SK-N-MC (cell line): ENCODE data around the gene TRIM36.

Source experiments
- DNase-seq: peaks from one replicate; pipeline ENCODE4 v3.0.0-alpha.2; 2011; ENCODE audit warnings: low read depth, low spot score
- H3K27ac ChIP-seq: fragments of 200-600 bp; sonication (generic); 2 replicates; pipeline ENCODE4 v1.5.1; 2016; ENCODE audit warnings: mixed run types
- H3K36me3 ChIP-seq: fragments of 200-600 bp; sonication (generic); 2 replicates; pipeline ENCODE4 v1.6.1; 2017; ENCODE audit warnings: antibody characterized with exemption, low read length, mixed read lengths; ENCODE audit not compliant: insufficient read depth
- H3K4me3 ChIP-seq: fragments of 200-600 bp; sonication (generic); 2 replicates; pipeline ENCODE4 v1.5.1; 2016
- H3K9ac ChIP-seq: fragments of 200-600 bp; sonication (generic); 2 replicates; pipeline ENCODE4 v1.8.0; 2017; ENCODE audit warnings: mixed run types, mixed read lengths; ENCODE audit not compliant: insufficient read length
- H3K9me3 ChIP-seq: fragments of 200-600 bp; sonication (generic); 2 replicates; pipeline ENCODE4 v1.6.1; 2017; ENCODE audit warnings: low read depth, mild to moderate bottlenecking, antibody characterized with exemption, low read length, moderate library complexity, mixed read lengths
- EZH2 ChIP-seq: fragments of 200-600 bp; sonication (generic); IDR thresholded peaks from one replicate; pipeline ENCODE4 v1.6.1; 2017; ENCODE audit warnings: antibody characterized with exemption
- FOXP2 ChIP-seq: optimal IDR thresholded peaks from 2 replicates; pipeline ENCODE3; 2011; ENCODE audit warnings: mild to moderate bottlenecking, moderate library complexity; ENCODE audit not compliant: insufficient read depth; ENCODE audit errors: extremely low read length, control extremely low read depth
- POLR2AphosphoS5 ChIP-seq: IDR thresholded peaks from 2 replicates; pipeline ENCODE4 v1.6.1; 2012; ENCODE audit warnings: mild to moderate bottlenecking, low read depth, low read length, borderline replicate concordance

TRIM36 gene

DNA sequence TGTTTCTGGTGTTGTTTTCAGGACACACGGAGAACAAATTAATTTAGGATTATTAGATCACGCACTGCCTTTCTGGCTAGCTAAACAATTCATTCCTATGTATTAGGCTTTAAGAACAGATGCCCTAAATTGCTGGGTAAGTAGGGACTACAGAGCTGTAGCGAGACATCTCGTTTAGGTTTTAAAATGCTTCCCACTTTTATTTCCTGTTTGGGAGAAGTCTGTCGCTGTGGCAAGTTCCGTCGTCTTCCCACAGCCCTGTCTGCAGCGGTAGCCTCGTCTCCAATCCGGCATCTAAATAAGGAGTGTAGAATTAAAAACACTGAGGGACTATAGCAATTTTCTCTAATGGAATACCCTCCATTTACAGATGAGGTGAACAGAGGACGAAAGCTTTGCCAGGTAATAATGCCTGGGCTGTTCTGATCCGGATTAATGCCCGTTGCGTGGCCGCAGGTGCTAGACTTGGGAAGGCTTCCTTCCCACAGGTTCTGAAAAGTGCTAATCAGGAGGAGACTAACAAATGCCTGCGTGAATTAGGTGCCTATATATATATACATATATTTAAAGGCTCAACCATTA lies 1.3 kb upstream of the TRIM36 start:
- Histone ChIP-seq H3K9me3 (no peaks in the 10 kb centered on the region), H3K27ac (no peak overlapping the region; the same call in 1 of the 2 replicates), H3K9ac (peak overlapping the region; percentile 74), H3K4me3 (peak overlapping the region; percentile 98), H3K36me3 (no peaks in the 10 kb centered on the region)
- TF ChIP-seq FOXP2 (no peak), POLR2AphosphoS5 (no peak), EZH2 (no peak)
- peak; percentile 39 for DNase-seq

GRCh38 chr5:115170134-115170928 lies 623 bp upstream of the TRIM36 start:
- H3K9me3 ChIP-seq, result no peaks in the 10 kb centered on the region
- H3K4me3 ChIP-seq, result peak overlapping the region; percentile 98
- no peaks in the 10 kb centered on the region for H3K36me3 ChIP-seq
- TF ChIP-seq FOXP2 (no peak), EZH2 (no peak)
- no peak overlapping the region for H3K27ac ChIP-seq
- peak overlapping the region; percentile 74 for H3K9ac ChIP-seq
- no peak for DNase-seq

- Histone ChIP-seq H3K9ac (peak overlapping the region; percentile 84), H3K36me3 (peaks cover 3% of the 10 kb centered on the region; the same call in 1 of the 2 replicates), H3K27ac (no peak overlapping the region), H3K4me3 (peak overlapping the region; percentile 98), H3K9me3 (no peaks in the 10 kb centered on the region)
- no peak for DNase-seq
- TF ChIP-seq EZH2 (no peak), FOXP2 (no peak), POLR2AphosphoS5 (no peak)
Measured at GRCh38 chr5:115168829-115169486, 750 bp downstream of the TRIM36 start.

DNA sequence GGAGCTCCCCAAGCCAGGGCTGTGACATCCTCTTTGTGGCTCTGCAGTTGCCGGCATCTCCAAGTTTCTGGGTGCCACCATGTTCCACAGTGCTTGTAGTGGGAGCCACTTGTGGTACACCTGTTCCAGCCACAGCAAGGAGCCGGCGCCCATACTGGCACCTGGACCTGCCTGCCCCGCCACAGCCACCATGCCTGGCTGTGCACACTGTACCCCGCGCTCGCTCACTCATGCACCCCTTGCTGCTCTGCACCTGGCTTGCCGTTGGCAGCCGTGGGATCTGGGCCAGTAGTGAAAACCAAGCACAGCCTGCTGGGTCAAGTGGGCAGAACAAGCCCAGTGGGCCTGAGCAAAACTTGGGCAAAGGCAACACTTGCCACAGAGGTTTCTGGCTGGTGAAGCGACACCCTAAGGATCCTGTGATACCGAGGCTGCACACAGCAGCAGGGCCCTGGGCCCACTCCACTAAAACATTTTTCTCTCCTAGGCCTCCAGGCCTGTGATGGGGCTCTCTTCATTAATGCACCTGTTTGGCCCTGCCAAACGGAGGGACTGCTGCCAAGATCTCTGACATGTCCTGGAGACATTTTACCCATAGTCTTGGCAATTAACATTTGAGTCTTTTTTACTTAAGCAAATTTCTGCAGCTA lies 2.8 kb downstream of the TRIM36 start:
- H3K9me3 ChIP-seq, result no peaks in the 10 kb centered on the region
- H3K9ac ChIP-seq, result no peak overlapping the region
- H3K36me3 ChIP-seq, result peaks cover 7% of the 10 kb centered on the region; the same call in 1 of the 2 replicates
- no peak overlapping the region for H3K27ac ChIP-seq
- DNase-seq, result no peak
- H3K4me3 ChIP-seq, result no peak overlapping the region
- no peak for TF ChIP-seq EZH2
- TF ChIP-seq POLR2AphosphoS5, result no peak
- no peak for TF ChIP-seq FOXP2

GRCh38 chr5:115165790-115166189 lies 3.9 kb downstream of the TRIM36 start:
- Histone ChIP-seq H3K9ac (no peak overlapping the region), H3K9me3 (no peaks in the 10 kb centered on the region), H3K36me3 (peaks cover 7% of the 10 kb centered on the region; the same call in 1 of the 2 replicates), H3K4me3 (no peak overlapping the region), H3K27ac (no peak overlapping the region)
- TF ChIP-seq EZH2 (no peak), POLR2AphosphoS5 (no peak), FOXP2 (no peak)
- DNase-seq, result no peak

DNA sequence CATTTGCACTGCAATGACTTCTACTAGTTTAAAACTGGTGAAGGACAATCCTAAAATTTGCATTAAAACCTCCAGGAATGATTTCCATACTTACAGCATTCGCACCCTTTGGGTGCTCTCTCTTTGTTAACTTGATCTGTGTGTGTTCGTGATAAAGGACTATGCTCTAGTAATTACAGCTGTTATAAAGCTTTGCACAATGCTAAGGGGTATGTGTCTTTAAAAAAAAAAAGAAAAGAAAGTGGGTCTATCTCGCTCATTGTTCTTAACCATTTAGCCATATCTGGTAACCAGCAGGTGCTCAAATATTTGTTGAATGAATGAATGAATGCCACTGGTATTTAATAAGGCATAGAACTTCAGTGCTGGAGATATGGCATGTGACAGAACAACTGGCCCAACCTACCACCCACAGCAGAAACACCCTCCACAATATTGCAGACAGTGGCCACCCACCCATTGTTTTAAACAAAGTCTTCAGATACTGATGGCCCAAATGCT lies 8.7 kb downstream of the TRIM36 start:
- no peak overlapping the region for H3K9ac ChIP-seq
- no peak for TF ChIP-seq POLR2AphosphoS5
- TF ChIP-seq FOXP2, result no peak
- no peak for TF ChIP-seq EZH2
- no peaks in the 10 kb centered on the region for H3K9me3 ChIP-seq
- no peak for DNase-seq
- no peak overlapping the region for H3K4me3 ChIP-seq
- peaks cover 7% of the 10 kb centered on the region; the same call in 1 of the 2 replicates for H3K36me3 ChIP-seq
- H3K27ac ChIP-seq, result no peak overlapping the region

DNA sequence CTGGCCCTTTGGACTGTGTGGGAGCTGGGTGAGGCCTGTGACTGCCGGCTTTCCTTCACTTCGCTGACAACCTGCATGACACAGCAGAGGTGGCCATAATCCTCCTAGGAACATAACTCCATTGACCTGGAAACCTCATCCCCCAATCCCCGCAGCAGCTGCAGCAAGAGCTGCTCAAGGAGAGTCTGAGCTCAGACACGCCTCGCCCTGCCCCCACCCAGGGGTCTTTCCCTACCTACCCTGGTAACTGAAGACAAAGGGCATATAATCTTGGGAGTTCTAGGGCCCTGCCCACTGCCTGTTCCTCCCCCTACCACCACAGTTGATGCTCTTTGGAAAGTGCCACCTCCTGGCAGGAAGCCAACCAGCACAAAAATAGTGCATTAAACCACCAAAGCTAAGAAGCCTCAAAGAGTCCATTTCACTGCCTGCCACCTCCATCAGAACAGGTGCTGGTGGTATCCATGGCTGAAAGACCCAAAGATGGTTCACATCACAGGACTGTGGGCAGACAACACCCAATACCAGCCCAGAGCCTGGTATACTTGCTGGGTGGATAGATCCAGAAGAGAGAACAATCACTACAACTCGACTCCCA lies 18.4 kb downstream of the TRIM36 start:
- Histone ChIP-seq H3K36me3 (no peaks in the 10 kb centered on the region; the same call in 1 of the 2 replicates), H3K27ac (no peak overlapping the region), H3K9ac (no peak overlapping the region), H3K4me3 (no peak overlapping the region), H3K9me3 (0 out of 2 replicates have a peak, but pooled peaks cover 4% of the 10 kb centered on the region)
- DNase-seq, result no peak
- TF ChIP-seq POLR2AphosphoS5 (no peak), FOXP2 (no peak), EZH2 (no peak)

DNA sequence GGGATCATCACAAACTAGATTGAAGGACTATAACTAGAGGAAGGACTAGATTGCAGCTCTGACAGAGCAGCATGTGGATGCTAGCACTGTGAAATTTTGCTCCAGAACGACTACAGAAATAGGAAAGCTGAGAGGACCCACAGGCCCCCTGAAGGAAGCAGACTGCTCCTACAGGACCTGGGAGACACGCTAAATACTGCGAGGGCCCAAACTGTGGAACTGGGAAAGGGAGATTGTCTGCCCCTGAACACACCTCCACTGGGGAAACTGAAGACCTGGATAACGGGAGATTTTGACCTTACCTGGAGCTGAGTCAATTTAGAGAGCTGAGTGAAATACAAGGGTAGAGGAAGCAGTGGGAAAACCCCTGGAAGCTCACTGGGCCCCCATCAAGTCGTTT lies 19.2 kb downstream of the TRIM36 start:
- Histone ChIP-seq H3K9me3 (0 out of 2 replicates have a peak, but pooled peaks cover 4% of the 10 kb centered on the region), H3K4me3 (no peak overlapping the region), H3K9ac (no peak overlapping the region), H3K36me3 (no peaks in the 10 kb centered on the region; the same call in 1 of the 2 replicates), H3K27ac (no peak overlapping the region)
- TF ChIP-seq FOXP2, result no peak
- no peak for TF ChIP-seq EZH2
- no peak for DNase-seq
